OCI-LY7 (cell line): ENCODE data around the gene C9orf72. TPM values are rescaled to one million over a fixed set of nuclear protein-coding genes. Genes with fewer than 3 reads are reported as not detected.

Source experiments
- BruUV-seq: library from RNA; stranded (reverse); fragments of 400-500 nt; replicated peaks from 2 replicates; lab custom pipeline; 2021; lab: Mats Ljungman, UMichigan
- CTCF ChIA-PET: fragments of 300-600 bp; sonication (Branson Sonifier 250); formaldehyde crosslinking; loops from one replicate; lab custom pipeline; 2022; ENCODE audit warnings: antibody characterized with exemption; ENCODE audit not compliant: unreplicated experiment; lab: Charles Lee
- POLR2A ChIA-PET: fragments of 300-600 bp; sonication (Branson Sonifier 250); formaldehyde crosslinking; loops from one replicate; lab custom pipeline; 2022; ENCODE audit warnings: antibody characterized with exemption; lab: Charles Lee
- DNase-seq: peaks from one replicate; pipeline ENCODE4 v3.0.0-alpha.2; 2015; ENCODE audit warnings: low spot score
- H2AFZ ChIP-seq: fragments of 200-600 bp; sonication (generic), shearing (Covaris generic); 2 replicates; pipeline ENCODE4 v1.6.1; 2014; ENCODE audit warnings: mild to moderate bottlenecking, antibody characterized with exemption, low read length, moderate library complexity
- H3K27ac ChIP-seq: fragments of 200-600 bp; sonication (generic); 2 replicates; pipeline ENCODE4 v1.5.1; 2014; ENCODE audit warnings: mixed run types, low read depth, mild to moderate bottlenecking, moderate library complexity, low read length, inconsistent platforms; ENCODE audit not compliant: poor library complexity, severe bottlenecking
- H3K36me3 ChIP-seq: fragments of 200-600 bp; sonication (generic); 2 replicates; pipeline ENCODE4 v1.6.1; 2014; ENCODE audit warnings: mild to moderate bottlenecking, antibody characterized with exemption, low read length, moderate library complexity, mixed read lengths; ENCODE audit not compliant: insufficient read depth
- H3K4me1 ChIP-seq: fragments of 200-600 bp; sonication (generic); 2 replicates; pipeline ENCODE4 v1.5.1; 2014; ENCODE audit warnings: mild to moderate bottlenecking, low read length; ENCODE audit not compliant: insufficient read depth, poor library complexity, severe bottlenecking
- H3K4me2 ChIP-seq: fragments of 200-600 bp; sonication (generic); 2 replicates; pipeline ENCODE4 v1.6.1; 2014; ENCODE audit warnings: mild to moderate bottlenecking, low read length
- H3K4me3 ChIP-seq: fragments of 200-600 bp; sonication (generic); 2 replicates; pipeline ENCODE4 v1.5.1; 2014; ENCODE audit warnings: mild to moderate bottlenecking, low read depth, low read length; ENCODE audit not compliant: poor library complexity, severe bottlenecking
- H3K79me2 ChIP-seq: fragments of 200-600 bp; sonication (generic); 2 replicates; pipeline ENCODE4 v1.6.1; 2016; ENCODE audit warnings: low read depth, mild to moderate bottlenecking, low read length, moderate library complexity, mixed read lengths; ENCODE audit not compliant: insufficient read depth
- H3K9me2 ChIP-seq: fragments of 200-600 bp; sonication (generic); 2 replicates; pipeline ENCODE4 v1.6.1; 2016; ENCODE audit warnings: mild to moderate bottlenecking, low read length, mixed read lengths; ENCODE audit not compliant: insufficient read depth
- H3K9me3 ChIP-seq: fragments of 200-600 bp; sonication (generic); 2 replicates; pipeline ENCODE4 v1.6.1; 2014; ENCODE audit warnings: mild to moderate bottlenecking, mixed run types, low read length, mixed read lengths
- H4K20me1 ChIP-seq: fragments of 200-600 bp; sonication (generic); 2 replicates; pipeline ENCODE4 v1.6.1; 2014; ENCODE audit warnings: mild to moderate bottlenecking, antibody characterized with exemption, low read length, moderate library complexity, mixed read lengths; ENCODE audit not compliant: insufficient read depth
- CTCF ChIP-seq: fragments of 200-600 bp; sonication (generic); conservative IDR thresholded peaks from 2 replicates; pipeline ENCODE4 v1.5.1; 2014; ENCODE audit warnings: mild to moderate bottlenecking, antibody characterized with exemption, low read length, moderate library complexity, mixed read lengths
- EZH2phosphoT487 ChIP-seq: fragments of 200-600 bp; sonication (generic); IDR thresholded peaks from 2 replicates; pipeline ENCODE4 v1.6.1; 2018; ENCODE audit warnings: low read depth, borderline replicate concordance, mild to moderate bottlenecking, mixed run types, antibody characterized with exemption, low read length, moderate library complexity, mixed read lengths
- intact Hi-C: fragments of 100-400 bp; cut with micrococcal nuclease; formaldehyde crosslinking; loops from one replicate; pipeline ENCODE4 v1.10.0; 2022; ENCODE audit not compliant: unreplicated experiment
- total RNA-seq, 2 experiments: library from RNA; depleted of rRNA in 1 of 2; stranded (reverse); fragments of >200 nt in 1 of 2; shearing (Covaris generic) in 1 of 2; gene quantifications; 2 replicates each; pipeline ENCODE4 v1.2.3, GENCODE V29; 2014 to 2022

Gene C9orf72
- total RNA-seq, 2 experiments from 2014 or later = 12.3 to 16.4 TPM

- H3K4me2 ChIP-seq = no peak overlapping the region
- ChIA-PET POLR2A (interaction anchor here (0.7 to 1.0 kb wide), 2 partner anchors 8 to 14 kb away, joined by 3 to 4 read pairs; no protein-coding TSS in a partner anchor), CTCF (no interaction called here)
- H3K9me3 ChIP-seq = no peaks in the 10 kb centered on the region
- H3K79me2 ChIP-seq = no peaks in the 10 kb centered on the region
- peaks cover 66% of the 10 kb centered on the region for H3K36me3 ChIP-seq
- H3K4me3 ChIP-seq = no peak overlapping the region
- no peak overlapping the region for H3K27ac ChIP-seq
- no peak for TF ChIP-seq EZH2phosphoT487
- TF ChIP-seq CTCF = no peak
- no TSS peak for BruUV-seq
- no peak overlapping the region for H2AFZ ChIP-seq
- H3K9me2 ChIP-seq = 0 out of 2 replicates have a peak, but pooled peaks cover 3% of the 10 kb centered on the region
- H3K4me1 ChIP-seq = no peaks in the 10 kb centered on the region
- DNase-seq = no peak
- intact Hi-C loops = no loop called here
- no peaks in the 10 kb centered on the region for H4K20me1 ChIP-seq
Measured at GRCh38 chr9:27554712-27555111, 18.6 kb downstream of the C9orf72 start.

- intact Hi-C loops = no loop called here
- POLR2A ChIA-PET = no interaction called here
- no peaks in the 10 kb centered on the region for H3K9me2 ChIP-seq
- no peak overlapping the region for H3K27ac ChIP-seq
- peaks cover 39% of the 10 kb centered on the region for H3K36me3 ChIP-seq
- H3K79me2 ChIP-seq = no peaks in the 10 kb centered on the region
- CTCF ChIA-PET = no interaction called here
- TF ChIP-seq EZH2phosphoT487 (no peak), CTCF (no peak)
- H3K9me3 ChIP-seq = no peaks in the 10 kb centered on the region
- BruUV-seq = no TSS peak
- H3K4me3 ChIP-seq = no peak overlapping the region
- no peak overlapping the region for H2AFZ ChIP-seq
- H4K20me1 ChIP-seq = no peaks in the 10 kb centered on the region
- H3K4me1 ChIP-seq = no peaks in the 10 kb centered on the region
- DNase-seq = no peak
- no peak overlapping the region for H3K4me2 ChIP-seq
Measured at GRCh38 chr9:27549196-27549755, 24.0 kb downstream of the C9orf72 start.

GRCh38 chr9:27548055-27548741 is 25.1 kb downstream of the C9orf72 start:
- peak; percentile 18 for DNase-seq
- ChIA-PET CTCF (no interaction called here), POLR2A (interaction anchor here (1.6 kb wide), 1 partner anchor 215 kb away, joined by 4 read pairs; no protein-coding TSS in a partner anchor)
- no peak overlapping the region for H3K4me2 ChIP-seq
- no peaks in the 10 kb centered on the region for H3K9me3 ChIP-seq
- no peaks in the 10 kb centered on the region for H3K4me1 ChIP-seq
- TF ChIP-seq EZH2phosphoT487 (no peak), CTCF (peak; percentile 68)
- no peak overlapping the region for H3K4me3 ChIP-seq
- no peak overlapping the region for H2AFZ ChIP-seq
- peaks cover 31% of the 10 kb centered on the region for H3K36me3 ChIP-seq
- H3K27ac ChIP-seq = no peak overlapping the region
- H3K9me2 ChIP-seq = no peaks in the 10 kb centered on the region
- BruUV-seq = no TSS peak
- no peaks in the 10 kb centered on the region for H4K20me1 ChIP-seq
- no peaks in the 10 kb centered on the region for H3K79me2 ChIP-seq
- intact Hi-C loops = no loop called here
